GM06990 (cell line): ENCODE results near the gene PRR12.

Experiments used
- DNase-seq: peaks from one replicate; pipeline ENCODE4 v3.0.0-alpha.2; 2011; ENCODE audit not compliant: insufficient read length; ENCODE audit errors: extremely low read depth
- H3K27me3 ChIP-seq: replicated peaks from 2 replicates; pipeline ENCODE4 v1.6.0; 2011; ENCODE audit warnings: low read length; ENCODE audit not compliant: control insufficient read depth, insufficient read depth
- H3K36me3 ChIP-seq: 2 replicates; pipeline ENCODE4 v1.5.1; 2011; ENCODE audit warnings: low read length; ENCODE audit not compliant: control insufficient read depth, insufficient read depth
- H3K4me3 ChIP-seq: replicated peaks from 2 replicates; pipeline ENCODE4 v1.5.1; 2011; ENCODE audit warnings: low read depth, mild to moderate bottlenecking, control low read depth, low read length
- TF ChIP-seq, protein P1 (sequence below): IDR thresholded peaks from 2 replicates; pipeline ENCODE4 v1.5.1; 2011; ENCODE audit warnings: low read length, control low read depth, mild to moderate bottlenecking, inconsistent platforms; ENCODE audit not compliant: insufficient read depth, poor library complexity, severe bottlenecking

PRR12 gene

DNA sequence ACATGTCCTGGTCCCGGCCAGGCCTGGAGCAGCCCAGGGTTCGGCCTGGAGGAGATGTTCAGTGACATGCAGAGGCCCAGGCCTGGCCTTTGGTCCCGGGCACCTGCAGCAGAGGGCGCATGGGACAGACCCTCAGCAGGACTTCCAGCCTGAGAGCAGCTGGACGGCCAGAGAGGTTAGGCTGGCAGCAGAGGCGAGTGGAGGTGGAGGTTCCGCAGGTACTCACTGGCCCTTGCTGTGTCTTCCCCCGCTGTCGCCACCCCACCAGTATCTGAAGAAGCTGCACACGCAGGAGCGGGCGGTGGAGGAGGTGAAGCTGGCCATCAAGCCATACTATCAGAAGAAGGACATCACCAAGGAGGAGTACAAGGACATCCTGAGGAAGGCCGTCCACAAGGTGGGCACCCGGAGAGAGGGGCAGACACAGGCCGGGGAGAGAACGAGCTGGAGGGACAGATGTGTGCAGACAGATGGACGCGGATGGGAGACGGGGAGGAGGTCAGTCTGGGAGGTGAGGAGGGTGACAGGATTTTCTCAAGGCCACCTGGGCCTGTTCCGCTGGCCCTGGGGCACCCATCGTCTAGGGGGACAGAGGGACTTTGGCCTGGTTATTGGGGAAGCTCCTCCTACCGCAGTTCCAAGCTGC lies 66.6 kb downstream of the PRR12 start:
- DNase-seq, result no peak
- Histone ChIP-seq H3K36me3 (peaks cover 67% of the 10 kb centered on the region), H3K4me3 (no peak overlapping the region), H3K27me3 (no peaks in the 10 kb centered on the region)
- TF ChIP-seq, protein P1, sequence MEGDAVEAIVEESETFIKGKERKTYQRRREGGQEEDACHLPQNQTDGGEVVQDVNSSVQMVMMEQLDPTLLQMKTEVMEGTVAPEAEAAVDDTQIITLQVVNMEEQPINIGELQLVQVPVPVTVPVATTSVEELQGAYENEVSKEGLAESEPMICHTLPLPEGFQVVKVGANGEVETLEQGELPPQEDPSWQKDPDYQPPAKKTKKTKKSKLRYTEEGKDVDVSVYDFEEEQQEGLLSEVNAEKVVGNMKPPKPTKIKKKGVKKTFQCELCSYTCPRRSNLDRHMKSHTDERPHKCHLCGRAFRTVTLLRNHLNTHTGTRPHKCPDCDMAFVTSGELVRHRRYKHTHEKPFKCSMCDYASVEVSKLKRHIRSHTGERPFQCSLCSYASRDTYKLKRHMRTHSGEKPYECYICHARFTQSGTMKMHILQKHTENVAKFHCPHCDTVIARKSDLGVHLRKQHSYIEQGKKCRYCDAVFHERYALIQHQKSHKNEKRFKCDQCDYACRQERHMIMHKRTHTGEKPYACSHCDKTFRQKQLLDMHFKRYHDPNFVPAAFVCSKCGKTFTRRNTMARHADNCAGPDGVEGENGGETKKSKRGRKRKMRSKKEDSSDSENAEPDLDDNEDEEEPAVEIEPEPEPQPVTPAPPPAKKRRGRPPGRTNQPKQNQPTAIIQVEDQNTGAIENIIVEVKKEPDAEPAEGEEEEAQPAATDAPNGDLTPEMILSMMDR, result no peak

- TF ChIP-seq, protein P1, result no peak
- Histone ChIP-seq H3K27me3 (no peaks in the 10 kb centered on the region), H3K36me3 (peaks cover 67% of the 10 kb centered on the region), H3K4me3 (no peak overlapping the region)
- no peak for DNase-seq
Observed at GRCh38 chr19:49658139-49658517, 67.1 kb downstream of the PRR12 start.

- Histone ChIP-seq H3K36me3 (peaks cover 67% of the 10 kb centered on the region), H3K4me3 (no peak overlapping the region), H3K27me3 (no peaks in the 10 kb centered on the region)
- DNase-seq, result no peak
- TF ChIP-seq, protein P1, result no peak
Observed at GRCh38 chr19:49658566-49659442, 67.8 kb downstream of the PRR12 start.

GRCh38 chr19:49660338-49660961 lies 69.5 kb downstream of the PRR12 start:
- no peak for DNase-seq
- peaks cover 59% of the 10 kb centered on the region for H3K36me3 ChIP-seq
- TF ChIP-seq, protein P1, result no peak

DNA sequence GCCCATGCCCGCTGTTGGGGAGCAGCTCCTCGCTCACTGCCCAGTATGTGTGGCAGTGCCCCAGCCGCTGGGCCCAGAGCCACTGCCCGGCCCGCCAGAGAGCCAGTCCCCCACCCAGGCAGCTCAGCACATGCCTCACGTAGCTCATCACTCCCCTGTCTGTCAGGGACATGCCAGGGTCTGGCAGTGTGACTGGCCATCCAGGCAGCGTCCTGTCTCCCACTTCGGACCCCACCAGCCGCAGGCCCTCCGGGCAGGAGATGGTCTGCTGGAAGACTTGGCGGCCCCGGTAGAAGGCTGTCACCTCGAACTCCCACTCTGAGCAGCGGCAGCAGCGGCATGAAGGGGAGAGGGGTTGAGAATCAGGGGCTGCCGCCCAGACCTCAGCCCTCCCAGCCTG lies 71.0 kb downstream of the PRR12 start:
- H3K36me3 ChIP-seq, result peaks cover 51% of the 10 kb centered on the region
- no peak overlapping the region for H3K4me3 ChIP-seq
- H3K27me3 ChIP-seq, result no peaks in the 10 kb centered on the region
- DNase-seq, result no peak
- TF ChIP-seq, protein P1, result no peak

More at GRCh38 chr19:49660338-49660961, 69.5 kb downstream of the PRR12 start:
- H3K4me3 ChIP-seq, result no peak overlapping the region
- H3K27me3 ChIP-seq, result no peaks in the 10 kb centered on the region
